ENCODE results near the gene GPR15LG. TPM values are rescaled to one million over a fixed set of nuclear protein-coding genes. Genes with fewer than 3 reads are reported as not detected.

GPR15LG gene
- total RNA-seq, 1 donor from 2014 or later, result not detected

- no peak overlapping the region for H3K4me3 Mint-ChIP-seq (ENCODE audit: unreplicated experiment)
- TF ChIP-seq, protein P1, sequence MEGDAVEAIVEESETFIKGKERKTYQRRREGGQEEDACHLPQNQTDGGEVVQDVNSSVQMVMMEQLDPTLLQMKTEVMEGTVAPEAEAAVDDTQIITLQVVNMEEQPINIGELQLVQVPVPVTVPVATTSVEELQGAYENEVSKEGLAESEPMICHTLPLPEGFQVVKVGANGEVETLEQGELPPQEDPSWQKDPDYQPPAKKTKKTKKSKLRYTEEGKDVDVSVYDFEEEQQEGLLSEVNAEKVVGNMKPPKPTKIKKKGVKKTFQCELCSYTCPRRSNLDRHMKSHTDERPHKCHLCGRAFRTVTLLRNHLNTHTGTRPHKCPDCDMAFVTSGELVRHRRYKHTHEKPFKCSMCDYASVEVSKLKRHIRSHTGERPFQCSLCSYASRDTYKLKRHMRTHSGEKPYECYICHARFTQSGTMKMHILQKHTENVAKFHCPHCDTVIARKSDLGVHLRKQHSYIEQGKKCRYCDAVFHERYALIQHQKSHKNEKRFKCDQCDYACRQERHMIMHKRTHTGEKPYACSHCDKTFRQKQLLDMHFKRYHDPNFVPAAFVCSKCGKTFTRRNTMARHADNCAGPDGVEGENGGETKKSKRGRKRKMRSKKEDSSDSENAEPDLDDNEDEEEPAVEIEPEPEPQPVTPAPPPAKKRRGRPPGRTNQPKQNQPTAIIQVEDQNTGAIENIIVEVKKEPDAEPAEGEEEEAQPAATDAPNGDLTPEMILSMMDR (IDR thresholded peaks at IDR 0.05), result no peak
- no peaks in the 10 kb centered on the region for H3K27me3 Mint-ChIP-seq (ENCODE audit: low read depth)
- DNase-seq (ENCODE audit: low spot score), result no peak
- H3K36me3 Mint-ChIP-seq (ENCODE audit: low read depth), result peaks cover 46% of the 10 kb centered on the region
- no peaks in the 10 kb centered on the region for H3K4me1 Mint-ChIP-seq (ENCODE audit: low read depth)
- H3K27ac Mint-ChIP-seq (ENCODE audit: unreplicated experiment), result no peak overlapping the region
- H3K9me3 Mint-ChIP-seq (ENCODE audit: low read depth), result no peaks in the 10 kb centered on the region
Observed at GRCh38 chr10:84149854-84150253, 23.7 kb upstream of the GPR15LG start.

- no peak overlapping the region for H3K4me3 Mint-ChIP-seq (ENCODE audit: unreplicated experiment)
- H3K4me1 Mint-ChIP-seq (ENCODE audit: low read depth), result no peaks in the 10 kb centered on the region
- TF ChIP-seq, protein P1 (IDR thresholded peaks at IDR 0.05), result no peak
- H3K9me3 Mint-ChIP-seq (ENCODE audit: low read depth), result no peaks in the 10 kb centered on the region
- H3K36me3 Mint-ChIP-seq (ENCODE audit: low read depth), result peaks cover 36% of the 10 kb centered on the region
- DNase-seq (ENCODE audit: low spot score), result no peak
- peaks cover 1% of the 10 kb centered on the region for H3K27me3 Mint-ChIP-seq (ENCODE audit: low read depth)
- H3K27ac Mint-ChIP-seq (ENCODE audit: unreplicated experiment), result no peak overlapping the region
Observed at GRCh38 chr10:84152769-84153168, 20.8 kb upstream of the GPR15LG start.

DNA sequence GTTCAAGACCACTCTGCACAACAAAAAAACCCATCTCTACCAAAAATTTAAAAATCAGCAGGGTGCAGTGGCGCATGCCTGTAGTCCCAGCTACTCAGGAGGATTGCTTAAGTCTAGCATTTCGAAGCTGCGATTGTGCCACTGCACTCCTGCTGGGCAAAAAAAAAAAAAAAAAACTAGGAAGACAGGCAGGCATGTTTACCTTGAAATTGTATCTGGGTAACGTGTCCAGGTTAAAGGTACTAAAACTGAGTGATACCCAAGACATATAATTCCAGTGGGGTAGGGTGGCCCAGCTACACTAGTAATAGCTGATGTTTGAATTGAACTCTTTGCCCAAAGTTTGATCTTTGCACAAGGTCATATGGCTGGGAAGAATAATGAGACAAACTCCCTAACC is 18.1 kb upstream of the GPR15LG start:
- Mint-ChIP-seq H3K4me3 (ENCODE audit: unreplicated experiment) (no peak overlapping the region), H3K4me1 (ENCODE audit: low read depth) (no peaks in the 10 kb centered on the region), H3K36me3 (ENCODE audit: low read depth) (peaks cover 24% of the 10 kb centered on the region), H3K27ac (ENCODE audit: unreplicated experiment) (no peak overlapping the region), H3K27me3 (ENCODE audit: low read depth) (peaks cover 6% of the 10 kb centered on the region), H3K9me3 (ENCODE audit: low read depth) (no peaks in the 10 kb centered on the region)
- TF ChIP-seq, protein P1 (IDR thresholded peaks at IDR 0.05), result no peak
- no peak for DNase-seq (ENCODE audit: low spot score)

- Mint-ChIP-seq H3K9me3 (ENCODE audit: low read depth) (no peaks in the 10 kb centered on the region), H3K36me3 (ENCODE audit: low read depth) (peaks cover 19% of the 10 kb centered on the region), H3K27ac (ENCODE audit: unreplicated experiment) (no peak overlapping the region), H3K4me3 (ENCODE audit: unreplicated experiment) (no peak overlapping the region), H3K27me3 (ENCODE audit: low read depth) (peaks cover 6% of the 10 kb centered on the region), H3K4me1 (ENCODE audit: low read depth) (no peaks in the 10 kb centered on the region)
- TF ChIP-seq, protein P1 (IDR thresholded peaks at IDR 0.05), result no peak
- DNase-seq (ENCODE audit: low spot score), result no peak
Observed at GRCh38 chr10:84156009-84156408, 17.6 kb upstream of the GPR15LG start.

- Mint-ChIP-seq H3K4me1 (ENCODE audit: low read depth) (no peaks in the 10 kb centered on the region), H3K4me3 (ENCODE audit: unreplicated experiment) (no peak overlapping the region), H3K36me3 (ENCODE audit: low read depth) (peaks cover 18% of the 10 kb centered on the region), H3K27ac (ENCODE audit: unreplicated experiment) (no peak overlapping the region), H3K27me3 (ENCODE audit: low read depth) (peaks cover 6% of the 10 kb centered on the region), H3K9me3 (ENCODE audit: low read depth) (no peaks in the 10 kb centered on the region)
- TF ChIP-seq, protein P1 (IDR thresholded peaks at IDR 0.05), result no peak
- DNase-seq (ENCODE audit: low spot score), result no peak
Observed at GRCh38 chr10:84156768-84157167, 16.8 kb upstream of the GPR15LG start.
